Activated CD8-positive, alpha-beta T cell treated with anti-CD3 and anti-CD28 coated beads for 36 hours (primary cell): ENCODE results near the gene TNKS1BP1. TPM values are rescaled to one million over a fixed set of nuclear protein-coding genes. Genes with fewer than 3 reads are reported as not detected.

Experiments used
- ATAC-seq: fragments of 200-7000 bp; cut with Tn5 transposase; one replicate; pipeline ENCODE4 v1.10.0; 2021; ENCODE audit warnings: mild to moderate bottlenecking, moderate library complexity
- CTCF ChIA-PET: fragments of 350-600 bp; sonication (Branson Sonifier 250); formaldehyde crosslinking; loops from one replicate; lab custom pipeline; 2021; ENCODE audit warnings: antibody characterized with exemption; lab: Charles Lee
- POLR2A ChIA-PET: fragments of 350-600 bp; sonication (Branson Sonifier 250); formaldehyde crosslinking; loops from one replicate; lab custom pipeline; 2021; ENCODE audit warnings: antibody characterized with exemption; lab: Charles Lee
- DNase-seq: peaks from one replicate; pipeline ENCODE4 v3.0.0-alpha.2; 2020
- H3K27ac Mint-ChIP-seq: one replicate; pipeline ENCODE4 v1.8.0; 2021; ENCODE audit warnings: mild to moderate bottlenecking, mixed read lengths
- H3K27me3 Mint-ChIP-seq: one replicate; pipeline ENCODE4 v1.8.0; 2021; ENCODE audit warnings: mixed read lengths
- H3K36me3 Mint-ChIP-seq: one replicate; pipeline ENCODE4 v1.8.0; 2021; ENCODE audit warnings: low read depth, mixed read lengths
- H3K4me1 Mint-ChIP-seq: one replicate; pipeline ENCODE4 v1.8.0; 2021; ENCODE audit warnings: low read depth, mixed read lengths
- H3K4me3 Mint-ChIP-seq: one replicate; pipeline ENCODE4 v1.8.0; 2021; ENCODE audit warnings: mild to moderate bottlenecking, moderate library complexity, mixed read lengths
- H3K9me3 Mint-ChIP-seq: one replicate; pipeline ENCODE4 v1.8.0; 2021; ENCODE audit warnings: mixed read lengths
- intact Hi-C: fragments of 100-400 bp; cut with micrococcal nuclease; formaldehyde crosslinking; loops from one replicate; pipeline ENCODE4 v1.10.0; 2022
- total RNA-seq, 2 experiments: library from RNA; stranded (reverse); gene quantifications; one replicate each; pipeline ENCODE4 v1.2.3, GENCODE V29; 2021
- TF ChIP-seq, protein P1 (sequence below): fragments of 200-600 bp; IDR thresholded peaks from one replicate; pipeline ENCODE4 v1.8.0; 2022; ENCODE audit warnings: antibody characterized with exemption, mild to moderate bottlenecking

The TNKS1BP1 gene
- total RNA-seq, 2 experiments from 2014 or later = 18.4 to 23.2 TPM

GRCh38 chr11:57314221-57314973, 10.4 kb downstream of the TNKS1BP1 start:
- intact Hi-C loops = no loop called here
- Mint-ChIP-seq H3K4me3 (no peak overlapping the region), H3K27ac (no peak overlapping the region), H3K4me1 (peaks cover 16% of the 10 kb centered on the region), H3K36me3 (peaks cover 12% of the 10 kb centered on the region), H3K27me3 (no peaks in the 10 kb centered on the region), H3K9me3 (no peaks in the 10 kb centered on the region)
- POLR2A ChIA-PET = interaction anchor here (6.0 kb wide), 1 partner anchor 9 kb away, joined by 38 read pairs; the partner anchor contains the start of gene TNKS1BP1
- DNase-seq (no peak), ATAC-seq (no peak)
- CTCF ChIA-PET = interaction anchor here (0.7 kb wide), 1 partner anchor 94 kb away, joined by 3 read pairs; no protein-coding TSS in a partner anchor
- TF ChIP-seq, protein P1, sequence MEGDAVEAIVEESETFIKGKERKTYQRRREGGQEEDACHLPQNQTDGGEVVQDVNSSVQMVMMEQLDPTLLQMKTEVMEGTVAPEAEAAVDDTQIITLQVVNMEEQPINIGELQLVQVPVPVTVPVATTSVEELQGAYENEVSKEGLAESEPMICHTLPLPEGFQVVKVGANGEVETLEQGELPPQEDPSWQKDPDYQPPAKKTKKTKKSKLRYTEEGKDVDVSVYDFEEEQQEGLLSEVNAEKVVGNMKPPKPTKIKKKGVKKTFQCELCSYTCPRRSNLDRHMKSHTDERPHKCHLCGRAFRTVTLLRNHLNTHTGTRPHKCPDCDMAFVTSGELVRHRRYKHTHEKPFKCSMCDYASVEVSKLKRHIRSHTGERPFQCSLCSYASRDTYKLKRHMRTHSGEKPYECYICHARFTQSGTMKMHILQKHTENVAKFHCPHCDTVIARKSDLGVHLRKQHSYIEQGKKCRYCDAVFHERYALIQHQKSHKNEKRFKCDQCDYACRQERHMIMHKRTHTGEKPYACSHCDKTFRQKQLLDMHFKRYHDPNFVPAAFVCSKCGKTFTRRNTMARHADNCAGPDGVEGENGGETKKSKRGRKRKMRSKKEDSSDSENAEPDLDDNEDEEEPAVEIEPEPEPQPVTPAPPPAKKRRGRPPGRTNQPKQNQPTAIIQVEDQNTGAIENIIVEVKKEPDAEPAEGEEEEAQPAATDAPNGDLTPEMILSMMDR = no peak

- Mint-ChIP-seq H3K4me3 (no peak overlapping the region), H3K36me3 (peaks cover 8% of the 10 kb centered on the region), H3K27ac (no peak overlapping the region), H3K27me3 (no peaks in the 10 kb centered on the region), H3K4me1 (peaks cover 16% of the 10 kb centered on the region), H3K9me3 (no peaks in the 10 kb centered on the region)
- TF ChIP-seq, protein P1 = no peak
- DNase-seq (no peak), ATAC-seq (no peak)
- intact Hi-C loops = no loop called here
- POLR2A ChIA-PET = interaction anchor here (0.8 to 6.0 kb wide), 3 partner anchors 9 to 19 kb away, joined by 3 to 38 read pairs (median 3); partner anchors contain the start of gene TNKS1BP1
- CTCF ChIA-PET = interaction anchor here (0.7 to 2.7 kb wide), 2 partner anchors 8 to 95 kb away, joined by 3 to 9 read pairs; no protein-coding TSS in a partner anchor
These were observed 11.0 kb downstream of the TNKS1BP1 start for GRCh38 chr11:57313788-57314135.

DNA sequence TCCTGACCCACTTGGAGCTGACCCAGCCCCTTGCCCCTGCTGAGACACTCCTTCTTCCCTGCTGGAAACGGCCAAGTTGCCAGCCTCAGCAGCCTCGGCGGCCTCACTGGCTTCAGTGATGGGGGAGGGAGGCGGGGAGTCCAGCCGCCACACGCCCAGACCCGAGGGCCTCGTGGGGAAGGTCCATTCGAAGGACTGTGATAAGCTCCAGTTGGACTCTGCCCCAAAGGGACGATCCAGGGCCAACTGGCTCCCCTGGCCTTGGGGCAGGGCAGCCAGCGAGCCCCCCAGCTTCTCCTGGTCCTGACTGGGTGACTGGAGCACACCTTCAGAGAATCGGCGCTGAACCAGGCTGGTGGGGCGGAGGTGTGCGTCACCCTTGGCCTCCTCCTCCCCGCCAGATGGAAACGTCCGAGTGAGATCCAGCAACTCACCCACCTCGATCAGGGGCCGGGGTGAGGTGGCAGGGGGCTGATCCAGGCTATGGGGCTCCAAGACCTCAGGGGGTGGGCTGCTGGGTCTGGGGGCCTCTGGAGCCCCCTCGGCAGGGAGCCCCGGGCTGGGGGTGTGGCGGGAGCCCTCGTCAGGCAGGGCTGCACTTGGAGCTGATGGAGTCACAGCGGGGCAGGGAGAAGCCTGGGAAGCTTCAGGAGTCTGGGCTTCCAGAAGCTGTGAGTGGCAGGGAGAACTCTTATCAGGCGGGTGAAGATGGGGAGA, 11.5 kb downstream of the TNKS1BP1 start:
- peaks cover 16% of the 10 kb centered on the region for H3K4me1 Mint-ChIP-seq
- intact Hi-C loops = no loop called here
- H3K4me3 Mint-ChIP-seq = no peak overlapping the region
- H3K9me3 Mint-ChIP-seq = no peaks in the 10 kb centered on the region
- no peaks in the 10 kb centered on the region for H3K27me3 Mint-ChIP-seq
- CTCF ChIA-PET = interaction anchor here (0.7 to 2.7 kb wide), 2 partner anchors 9 to 96 kb away, joined by 3 to 9 read pairs; no protein-coding TSS in a partner anchor
- DNase-seq (no peak), ATAC-seq (no peak)
- H3K36me3 Mint-ChIP-seq = peaks cover 8% of the 10 kb centered on the region
- H3K27ac Mint-ChIP-seq = no peak overlapping the region
- TF ChIP-seq, protein P1 = no peak
- POLR2A ChIA-PET = interaction anchor here (0.8 to 6.0 kb wide), 4 partner anchors 8 to 18 kb away, joined by 3 to 38 read pairs (median 3); partner anchors contain the start of gene TNKS1BP1

GRCh38 chr11:57312511-57313021, 12.2 kb downstream of the TNKS1BP1 start:
- intact Hi-C loops = no loop called here
- no peaks in the 10 kb centered on the region for H3K9me3 Mint-ChIP-seq
- H3K27me3 Mint-ChIP-seq = no peaks in the 10 kb centered on the region
- TF ChIP-seq, protein P1 = no peak
- DNase-seq (no peak), ATAC-seq (no peak)
- no peak overlapping the region for H3K4me3 Mint-ChIP-seq
- H3K4me1 Mint-ChIP-seq = peaks cover 16% of the 10 kb centered on the region
- CTCF ChIA-PET = interaction anchor here (2.7 kb wide), 1 partner anchor 9 kb away, joined by 9 read pairs; no protein-coding TSS in a partner anchor
- POLR2A ChIA-PET = interaction anchor here (0.8 to 6.0 kb wide), 2 partner anchors 9 to 11 kb away, joined by 3 to 38 read pairs; partner anchors contain the start of gene TNKS1BP1
- no peak overlapping the region for H3K27ac Mint-ChIP-seq
- peaks cover 8% of the 10 kb centered on the region for H3K36me3 Mint-ChIP-seq
